Measurements from ENCODE around the gene SLC6A20. TPM values are rescaled to one million over a fixed set of nuclear protein-coding genes. Genes with fewer than 3 reads are reported as not detected.

The SLC6A20 gene
- total RNA-seq, 1 donor from 2014 or later = not detected

GRCh38 chr3:45785605-45786150 is 10.7 kb downstream of the SLC6A20 start:
- Mint-ChIP-seq H3K9me3 (ENCODE audit: low read depth) (peaks cover 20% of the 10 kb centered on the region), H3K4me1 (ENCODE audit: low read depth) (no peaks in the 10 kb centered on the region), H3K36me3 (ENCODE audit: low read depth) (peaks cover 5% of the 10 kb centered on the region), H3K4me3 (ENCODE audit: unreplicated experiment) (no peak overlapping the region), H3K27ac (ENCODE audit: unreplicated experiment) (no peak overlapping the region), H3K27me3 (ENCODE audit: low read depth) (peaks cover 45% of the 10 kb centered on the region)
- no peak for DNase-seq (ENCODE audit: low spot score)
- no peak for TF ChIP-seq CTCF (IDR thresholded peaks at IDR 0.05)

DNA sequence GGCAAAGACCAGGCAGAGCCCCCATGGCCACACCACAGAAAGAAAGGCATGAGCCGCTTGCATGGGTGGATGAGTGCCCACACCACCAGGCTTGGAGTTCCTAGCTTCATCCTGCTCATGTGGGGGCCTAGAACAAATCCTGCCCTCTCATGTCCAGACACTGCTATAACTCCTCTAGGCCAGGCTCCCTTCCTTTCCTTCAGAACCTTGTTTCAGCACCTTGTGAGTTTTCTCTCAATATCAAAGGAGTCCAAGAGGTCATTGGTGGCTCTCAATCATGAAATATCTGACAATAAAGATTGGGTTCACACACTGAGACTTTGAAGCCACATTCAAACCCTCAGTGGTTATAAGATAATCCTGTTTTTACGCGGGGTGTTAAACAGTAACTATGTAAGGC is 12.7 kb downstream of the SLC6A20 start:
- Mint-ChIP-seq H3K36me3 (ENCODE audit: low read depth) (no peaks in the 10 kb centered on the region), H3K4me3 (ENCODE audit: unreplicated experiment) (no peak overlapping the region), H3K9me3 (ENCODE audit: low read depth) (peaks cover 10% of the 10 kb centered on the region), H3K4me1 (ENCODE audit: low read depth) (no peaks in the 10 kb centered on the region), H3K27ac (ENCODE audit: unreplicated experiment) (no peak overlapping the region), H3K27me3 (ENCODE audit: low read depth) (peaks cover 42% of the 10 kb centered on the region)
- DNase-seq (ENCODE audit: low spot score) = no peak
- TF ChIP-seq CTCF (IDR thresholded peaks at IDR 0.05) = no peak

DNA sequence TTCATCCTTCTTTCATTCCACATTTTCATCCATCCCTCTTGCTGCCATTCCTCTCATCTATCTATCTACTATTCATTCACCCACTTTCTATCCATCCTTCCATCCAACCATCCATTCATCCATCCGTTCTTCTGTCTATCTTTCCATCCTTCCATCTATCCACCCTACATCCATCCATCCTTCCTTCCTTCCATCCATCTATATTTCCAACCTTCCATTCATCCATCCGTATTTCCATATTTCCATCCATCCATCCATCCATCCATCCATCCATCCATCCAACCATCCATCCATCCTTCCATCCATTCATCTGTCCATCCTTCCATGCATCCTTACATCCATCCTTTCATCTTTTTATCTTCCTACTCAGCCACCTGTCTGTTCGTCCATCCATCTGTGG is 14.0 kb downstream of the SLC6A20 start:
- Mint-ChIP-seq H3K4me1 (ENCODE audit: low read depth) (no peaks in the 10 kb centered on the region), H3K27ac (ENCODE audit: unreplicated experiment) (no peak overlapping the region), H3K36me3 (ENCODE audit: low read depth) (no peaks in the 10 kb centered on the region), H3K9me3 (ENCODE audit: low read depth) (peaks cover 9% of the 10 kb centered on the region), H3K27me3 (ENCODE audit: low read depth) (peaks cover 38% of the 10 kb centered on the region), H3K4me3 (ENCODE audit: unreplicated experiment) (no peak overlapping the region)
- TF ChIP-seq CTCF (IDR thresholded peaks at IDR 0.05) = no peak
- DNase-seq (ENCODE audit: low spot score) = no peak

DNA sequence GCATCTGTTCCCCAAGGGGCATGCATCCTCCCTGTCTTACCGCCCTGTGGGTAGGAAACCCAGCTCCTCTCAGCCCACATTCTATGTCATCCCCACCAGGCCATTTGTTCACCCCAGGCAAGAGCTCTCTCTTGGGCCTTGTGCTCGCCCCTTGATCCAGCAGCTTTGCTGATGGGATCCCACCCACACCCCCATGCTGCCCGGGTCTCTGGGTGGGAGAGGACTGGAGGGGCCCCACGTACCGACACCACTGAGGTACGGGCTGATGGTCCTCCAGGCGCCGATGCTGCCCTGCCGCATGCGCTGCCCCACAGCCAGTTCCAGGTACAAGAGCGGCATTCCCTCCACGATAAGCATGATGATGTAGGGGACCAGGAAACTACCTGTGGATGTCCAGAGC is 14.5 kb downstream of the SLC6A20 start:
- DNase-seq (ENCODE audit: low spot score) = no peak
- H3K4me3 Mint-ChIP-seq (ENCODE audit: unreplicated experiment) = no peak overlapping the region
- H3K27ac Mint-ChIP-seq (ENCODE audit: unreplicated experiment) = no peak overlapping the region
- no peaks in the 10 kb centered on the region for H3K36me3 Mint-ChIP-seq (ENCODE audit: low read depth)
- peaks cover 9% of the 10 kb centered on the region for H3K9me3 Mint-ChIP-seq (ENCODE audit: low read depth)
- no peaks in the 10 kb centered on the region for H3K4me1 Mint-ChIP-seq (ENCODE audit: low read depth)
- H3K27me3 Mint-ChIP-seq (ENCODE audit: low read depth) = peaks cover 33% of the 10 kb centered on the region
- TF ChIP-seq CTCF (IDR thresholded peaks at IDR 0.05) = no peak

GRCh38 chr3:45781271-45781670 is 15.1 kb downstream of the SLC6A20 start:
- no peaks in the 10 kb centered on the region for H3K4me1 Mint-ChIP-seq (ENCODE audit: low read depth)
- peaks cover 9% of the 10 kb centered on the region for H3K9me3 Mint-ChIP-seq (ENCODE audit: low read depth)
- no peak for DNase-seq (ENCODE audit: low spot score)
- H3K4me3 Mint-ChIP-seq (ENCODE audit: unreplicated experiment) = no peak overlapping the region
- no peak for TF ChIP-seq CTCF (IDR thresholded peaks at IDR 0.05)
- peaks cover 29% of the 10 kb centered on the region for H3K27me3 Mint-ChIP-seq (ENCODE audit: low read depth)
- no peak overlapping the region for H3K27ac Mint-ChIP-seq (ENCODE audit: unreplicated experiment)
- no peaks in the 10 kb centered on the region for H3K36me3 Mint-ChIP-seq (ENCODE audit: low read depth)

Measured in chondrocyte (in vitro differentiated cells).